ENCODE data around the gene SRSF11. TPM values are rescaled to one million over a fixed set of nuclear protein-coding genes. Genes with fewer than 3 reads are reported as not detected.
"Not testable (repeated sequence)": the region's sequence is repeated elsewhere in the genome, so short reads cannot be mapped to it uniquely, and the experiment has no call there.

SRSF11 gene
- polyA plus RNA-seq, 3 donors = 60.0 to 189 (median 66.5) TPM

- Histone ChIP-seq H3K79me2 (ENCODE audit: insufficient read depth, low read length) (peaks cover 41% of the 10 kb centered on the region), H3K27me3 (ENCODE audit: control insufficient read depth in 2 of 2, insufficient read depth in 2 of 2, low read length in 2 of 2) (no peaks in the 10 kb centered on the region), H3K4me3 (replicated peaks in 1 of 3; ENCODE audit: low read depth in 2 of 3, low read length in 3 of 3) (no peak overlapping the region), H4K20me1 (ENCODE audit: insufficient read depth, low read length) (peaks cover 6% of the 10 kb centered on the region), H3K4me2 (replicated peaks; ENCODE audit: extremely low read depth, low read length, poor library complexity, severe bottlenecking) (no peak overlapping the region), H3K9me3 (replicated peaks in 1 of 2; ENCODE audit: control insufficient read depth in 1 of 2, insufficient read depth in 1 of 2, low read length in 2 of 2) (no peaks in the 10 kb centered on the region), H3K4me1 (ENCODE audit: control insufficient read depth in 1 of 2, insufficient read depth in 2 of 2, low read length in 2 of 2) (no peaks in the 10 kb centered on the region), H3K9ac (ENCODE audit: insufficient read depth, low read length, poor library complexity, severe bottlenecking) (no peak overlapping the region), H2AFZ (ENCODE audit: insufficient read depth, low read depth, low read length, poor library complexity, severe bottlenecking) (no peak overlapping the region), H3K27ac (ENCODE audit: low read depth in 1 of 2, low read length in 2 of 2) (no peak overlapping the region), H3K36me3 (replicated peaks in 1 of 2; ENCODE audit: control insufficient read depth in 1 of 2, insufficient read depth in 2 of 2, low read length in 2 of 2) (peaks cover 0 to 23% of the 10 kb centered on the region in 2 donors)
- intact Hi-C loops (cut with micrococcal nuclease) = no loop called here
- H3K27ac Mint-ChIP-seq = no peak overlapping the region
- no peak for TF ChIP-seq CTCF (IDR thresholded peaks at IDR 0.05)
- no peak for DNase-seq
- peaks cover 18 to 20% of the 10 kb centered on the region in 2 donors for H3K36me3 Mint-ChIP-seq
- no peak overlapping the region for H3K4me3 Mint-ChIP-seq
- H3K4me1 Mint-ChIP-seq = no peaks in the 10 kb centered on the region
- no peaks in the 10 kb centered on the region for H3K27me3 Mint-ChIP-seq (ENCODE audit: low read depth in 3 of 3)
- H3K9me3 Mint-ChIP-seq = peaks cover 0 to 4% (median 0%) of the 10 kb centered on the region in 7 donors
Measured at GRCh38 chr1:70190180-70190579, 31.0 kb upstream of the SRSF11 start.

GRCh38 chr1:70192446-70192845, 28.7 kb upstream of the SRSF11 start:
- H3K9me3 Mint-ChIP-seq; H3K4me1 ChIP-seq (ENCODE audit: control insufficient read depth in 1 of 2, insufficient read depth in 2 of 2, low read length in 2 of 2); H3K27me3 ChIP-seq (ENCODE audit: control insufficient read depth in 2 of 2, insufficient read depth in 2 of 2, low read length in 2 of 2); H3K9ac ChIP-seq (ENCODE audit: insufficient read depth, low read length, poor library complexity, severe bottlenecking); H3K4me3 Mint-ChIP-seq; H3K27me3 Mint-ChIP-seq (ENCODE audit: low read depth in 3 of 3); H3K4me3 ChIP-seq (replicated peaks in 1 of 3; ENCODE audit: low read depth in 2 of 3, low read length in 3 of 3); H2AFZ ChIP-seq (ENCODE audit: insufficient read depth, low read depth, low read length, poor library complexity, severe bottlenecking); H3K27ac Mint-ChIP-seq; H3K4me1 Mint-ChIP-seq; DNase-seq; intact Hi-C loops (cut with micrococcal nuclease); H3K9me3 ChIP-seq (replicated peaks in 1 of 2; ENCODE audit: control insufficient read depth in 1 of 2, insufficient read depth in 1 of 2, low read length in 2 of 2); H4K20me1 ChIP-seq (ENCODE audit: insufficient read depth, low read length); H3K27ac ChIP-seq (ENCODE audit: low read depth in 1 of 2, low read length in 2 of 2); H3K4me2 ChIP-seq (replicated peaks; ENCODE audit: extremely low read depth, low read length, poor library complexity, severe bottlenecking); H3K36me3 ChIP-seq (replicated peaks in 1 of 2; ENCODE audit: control insufficient read depth in 1 of 2, insufficient read depth in 2 of 2, low read length in 2 of 2): not testable (repeated sequence)
- peaks cover 49% of the 10 kb centered on the region for H3K79me2 ChIP-seq (ENCODE audit: insufficient read depth, low read length)
- peaks cover 6 to 13% of the 10 kb centered on the region in 2 donors for H3K36me3 Mint-ChIP-seq

All from CD14-positive monocyte (primary cell).